ENCODE measurements around the gene GNB5. TPM values are rescaled to one million over a fixed set of nuclear protein-coding genes. Genes with fewer than 3 reads are reported as not detected.

The GNB5 gene
- total and polyA plus RNA-seq, 2 of the 13 experiments (the other 11 are each of a cell fraction or from before 2014, with no cell fraction given), result 13.7 to 14.4 TPM

DNA sequence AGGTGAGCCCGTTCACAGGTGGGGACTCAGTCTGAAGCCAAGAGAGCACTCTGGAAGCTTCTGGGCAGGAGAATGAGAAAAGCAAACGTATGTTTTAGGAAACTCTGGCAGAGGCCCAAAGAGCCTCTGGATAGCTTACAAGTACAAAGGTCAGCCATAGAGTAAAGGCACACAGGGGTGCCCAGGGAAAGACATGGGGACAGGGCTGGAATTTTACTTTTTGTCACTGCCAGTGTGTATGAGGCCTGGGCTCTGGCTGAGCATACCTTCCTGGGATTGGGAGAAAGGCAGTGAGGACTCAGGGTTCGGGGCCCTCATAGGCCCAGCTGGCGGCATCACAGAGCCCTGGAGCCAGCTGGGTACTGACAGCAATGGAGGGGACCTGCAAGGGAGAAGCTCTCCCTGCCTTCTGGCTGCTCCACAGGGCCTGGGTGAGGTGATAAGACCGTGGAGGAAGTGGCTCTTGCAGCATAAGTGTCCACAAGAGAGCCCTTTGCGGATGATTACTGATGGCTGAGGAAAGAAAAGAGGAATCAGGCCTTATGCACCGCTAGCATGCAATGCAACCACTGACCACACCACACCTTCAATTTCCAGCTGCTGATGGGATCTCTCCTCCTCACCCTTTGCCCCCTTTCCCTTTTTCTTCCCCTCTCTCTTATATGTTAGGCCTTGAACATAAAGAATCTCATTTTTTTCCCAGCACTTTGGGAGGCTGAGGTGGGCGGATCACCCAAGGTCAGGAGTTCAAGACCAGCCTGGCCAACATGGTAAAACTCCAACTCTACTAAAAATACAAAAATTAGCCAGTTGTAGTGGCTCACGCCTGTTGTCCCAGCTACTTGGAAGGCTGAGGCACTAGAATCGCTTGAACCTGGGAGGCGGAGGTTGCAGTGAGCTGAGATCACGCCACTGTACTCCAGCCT is 53.5 kb downstream of the GNB5 start (continued):
- no peak for TF ChIP-seq HNRNPL (IDR thresholded peaks at IDR 0.05; ENCODE audit: low read depth, low read length)
- peak; percentile 26; the same call in 1 of the 2 replicates for TF ChIP-seq ZNF232 (CRISPR knock-in tag; IDR thresholded peaks at IDR 0.05; ENCODE audit: borderline replicate concordance)
- TF ChIP-seq SOX5 (CRISPR knock-in tag; IDR thresholded peaks at IDR 0.05; ENCODE audit: borderline replicate concordance), result peak; percentile 34; the same call in 1 of the 2 replicates
- peak; percentile 13; the same call in 1 of the 2 replicates for TF ChIP-seq HDAC2 (CRISPR knock-in tag; IDR thresholded peaks at IDR 0.05)
- TF ChIP-seq, protein P1, sequence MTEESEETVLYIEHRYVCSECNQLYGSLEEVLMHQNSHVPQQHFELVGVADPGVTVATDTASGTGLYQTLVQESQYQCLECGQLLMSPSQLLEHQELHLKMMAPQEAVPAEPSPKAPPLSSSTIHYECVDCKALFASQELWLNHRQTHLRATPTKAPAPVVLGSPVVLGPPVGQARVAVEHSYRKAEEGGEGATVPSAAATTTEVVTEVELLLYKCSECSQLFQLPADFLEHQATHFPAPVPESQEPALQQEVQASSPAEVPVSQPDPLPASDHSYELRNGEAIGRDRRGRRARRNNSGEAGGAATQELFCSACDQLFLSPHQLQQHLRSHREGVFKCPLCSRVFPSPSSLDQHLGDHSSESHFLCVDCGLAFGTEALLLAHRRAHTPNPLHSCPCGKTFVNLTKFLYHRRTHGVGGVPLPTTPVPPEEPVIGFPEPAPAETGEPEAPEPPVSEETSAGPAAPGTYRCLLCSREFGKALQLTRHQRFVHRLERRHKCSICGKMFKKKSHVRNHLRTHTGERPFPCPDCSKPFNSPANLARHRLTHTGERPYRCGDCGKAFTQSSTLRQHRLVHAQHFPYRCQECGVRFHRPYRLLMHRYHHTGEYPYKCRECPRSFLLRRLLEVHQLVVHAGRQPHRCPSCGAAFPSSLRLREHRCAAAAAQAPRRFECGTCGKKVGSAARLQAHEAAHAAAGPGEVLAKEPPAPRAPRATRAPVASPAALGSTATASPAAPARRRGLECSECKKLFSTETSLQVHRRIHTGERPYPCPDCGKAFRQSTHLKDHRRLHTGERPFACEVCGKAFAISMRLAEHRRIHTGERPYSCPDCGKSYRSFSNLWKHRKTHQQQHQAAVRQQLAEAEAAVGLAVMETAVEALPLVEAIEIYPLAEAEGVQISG (CRISPR knock-in tag; IDR thresholded peaks at IDR 0.05), result peak; percentile 47; the same call in 1 of the 2 replicates
- no peak for TF ChIP-seq ATM (IDR thresholded peaks at IDR 0.05; ENCODE audit: borderline replicate concordance)
- no peak for TF ChIP-seq GLI4 (CRISPR knock-in tag; IDR thresholded peaks at IDR 0.05; ENCODE audit: borderline replicate concordance)
- no peak for TF ChIP-seq ZNF501 (CRISPR knock-in tag; IDR thresholded peaks at IDR 0.05)
- no peak for TF ChIP-seq TOE1 (CRISPR knock-in tag; IDR thresholded peaks at IDR 0.05)
- TF ChIP-seq, protein P2, sequence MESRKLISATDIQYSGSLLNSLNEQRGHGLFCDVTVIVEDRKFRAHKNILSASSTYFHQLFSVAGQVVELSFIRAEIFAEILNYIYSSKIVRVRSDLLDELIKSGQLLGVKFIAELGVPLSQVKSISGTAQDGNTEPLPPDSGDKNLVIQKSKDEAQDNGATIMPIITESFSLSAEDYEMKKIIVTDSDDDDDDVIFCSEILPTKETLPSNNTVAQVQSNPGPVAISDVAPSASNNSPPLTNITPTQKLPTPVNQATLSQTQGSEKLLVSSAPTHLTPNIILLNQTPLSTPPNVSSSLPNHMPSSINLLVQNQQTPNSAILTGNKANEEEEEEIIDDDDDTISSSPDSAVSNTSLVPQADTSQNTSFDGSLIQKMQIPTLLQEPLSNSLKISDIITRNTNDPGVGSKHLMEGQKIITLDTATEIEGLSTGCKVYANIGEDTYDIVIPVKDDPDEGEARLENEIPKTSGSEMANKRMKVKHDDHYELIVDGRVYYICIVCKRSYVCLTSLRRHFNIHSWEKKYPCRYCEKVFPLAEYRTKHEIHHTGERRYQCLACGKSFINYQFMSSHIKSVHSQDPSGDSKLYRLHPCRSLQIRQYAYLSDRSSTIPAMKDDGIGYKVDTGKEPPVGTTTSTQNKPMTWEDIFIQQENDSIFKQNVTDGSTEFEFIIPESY (CRISPR knock-in tag; IDR thresholded peaks at IDR 0.05), result peak; percentile 44; the same call in 1 of the 2 replicates
- TF ChIP-seq ZNF660 (CRISPR knock-in tag; IDR thresholded peaks at IDR 0.05; ENCODE audit: borderline replicate concordance, low read depth), result no peak
- TF ChIP-seq ZSCAN12 (CRISPR knock-in tag; IDR thresholded peaks at IDR 0.05), result 0 out of 2 replicates have a peak, but pooled peaks have one; percentile 43
- no peak for TF ChIP-seq XBP1 (CRISPR knock-in tag; IDR thresholded peaks at IDR 0.05)
- no peak for TF ChIP-seq ONECUT2 (CRISPR knock-in tag; IDR thresholded peaks at IDR 0.05)
- no peak for TF ChIP-seq ZBTB42 (CRISPR knock-in tag; IDR thresholded peaks at IDR 0.05)
- peak; percentile 29; the same call in 1 of the 2 replicates for TF ChIP-seq ZNF224 (CRISPR knock-in tag; IDR thresholded peaks at IDR 0.05)
- no peak for TF ChIP-seq TBL1XR1 (IDR thresholded peaks at IDR 0.05; ENCODE audit: borderline replicate concordance, low read length, partially characterized antibody)
- no peak for TF ChIP-seq SOX13 (IDR thresholded peaks at IDR 0.05)
- 0 out of 4 replicates have a peak, but pooled peaks of 1 of the 2 experiments have one; percentile 23 for TF ChIP-seq SOX13 (CRISPR knock-in tag; conservative IDR thresholded peaks at IDR 0.05 in 1 of 2, IDR thresholded peaks at IDR 0.05 in 1 of 2)
- no peak for TF ChIP-seq ZNF33B (CRISPR knock-in tag; IDR thresholded peaks at IDR 0.05)
- TF ChIP-seq SIN3B (IDR thresholded peaks at IDR 0.05; ENCODE audit: low read length), result no peak
- TF ChIP-seq GATAD2A (CRISPR knock-in tag; IDR thresholded peaks at IDR 0.05), result peak; percentile 67
- no peak for TF ChIP-seq ATRX (CRISPR knock-in tag; IDR thresholded peaks at IDR 0.05; ENCODE audit: borderline replicate concordance)
- peak; percentile 56 for TF ChIP-seq HOXA3 (CRISPR knock-in tag; IDR thresholded peaks at IDR 0.05)
- TF ChIP-seq, protein P3, sequence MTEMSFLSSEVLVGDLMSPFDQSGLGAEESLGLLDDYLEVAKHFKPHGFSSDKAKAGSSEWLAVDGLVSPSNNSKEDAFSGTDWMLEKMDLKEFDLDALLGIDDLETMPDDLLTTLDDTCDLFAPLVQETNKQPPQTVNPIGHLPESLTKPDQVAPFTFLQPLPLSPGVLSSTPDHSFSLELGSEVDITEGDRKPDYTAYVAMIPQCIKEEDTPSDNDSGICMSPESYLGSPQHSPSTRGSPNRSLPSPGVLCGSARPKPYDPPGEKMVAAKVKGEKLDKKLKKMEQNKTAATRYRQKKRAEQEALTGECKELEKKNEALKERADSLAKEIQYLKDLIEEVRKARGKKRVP (CRISPR knock-in tag; IDR thresholded peaks at IDR 0.05), result no peak

Data from HepG2 (cell line).